GM18858 (cell line): ENCODE results near the gene C4BPA.
A peak's percentile ranks its signal among the peaks of the same experiment; 100 is the strongest.

Experiments
- ATAC-seq: cut with Tn5 transposase; IDR thresholded peaks from one replicate; pipeline ENCODE4 v1.9.1; 2021; ENCODE audit not compliant: unreplicated experiment

The C4BPA gene

GRCh38 chr1:207077012-207077411 lies 27.0 kb upstream of the C4BPA start:
- no peak for ATAC-seq

GRCh38 chr1:207077470-207078377 lies 26.3 kb upstream of the C4BPA start:
- no peak for ATAC-seq

DNA sequence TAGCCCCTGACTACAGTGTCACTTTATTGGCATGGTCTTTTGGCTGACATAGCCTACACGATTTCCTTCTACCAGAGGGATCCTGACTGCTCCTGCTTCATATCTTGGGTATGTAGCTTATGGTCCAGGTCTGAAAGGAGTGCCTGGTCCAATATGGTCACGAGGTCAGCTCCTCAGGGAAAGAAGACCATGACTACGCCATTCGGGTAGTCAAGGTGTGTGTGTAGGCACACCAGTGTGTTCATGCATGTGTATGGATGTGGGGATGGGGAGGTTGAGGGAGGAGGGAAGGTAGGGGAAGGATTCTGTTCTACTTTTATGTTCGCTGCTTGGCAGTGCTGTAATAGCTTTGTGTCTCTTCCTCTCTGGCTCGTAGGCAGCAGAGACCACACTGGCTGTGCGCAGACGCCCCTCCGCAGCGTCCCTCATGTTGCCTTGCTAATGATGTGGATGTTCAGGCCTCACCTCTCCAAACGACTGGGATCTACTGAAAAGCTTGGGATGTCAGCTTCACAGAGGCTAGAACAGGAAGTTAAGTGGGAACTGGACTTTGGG lies 25.4 kb upstream of the C4BPA start:
- ATAC-seq, result no peak

DNA sequence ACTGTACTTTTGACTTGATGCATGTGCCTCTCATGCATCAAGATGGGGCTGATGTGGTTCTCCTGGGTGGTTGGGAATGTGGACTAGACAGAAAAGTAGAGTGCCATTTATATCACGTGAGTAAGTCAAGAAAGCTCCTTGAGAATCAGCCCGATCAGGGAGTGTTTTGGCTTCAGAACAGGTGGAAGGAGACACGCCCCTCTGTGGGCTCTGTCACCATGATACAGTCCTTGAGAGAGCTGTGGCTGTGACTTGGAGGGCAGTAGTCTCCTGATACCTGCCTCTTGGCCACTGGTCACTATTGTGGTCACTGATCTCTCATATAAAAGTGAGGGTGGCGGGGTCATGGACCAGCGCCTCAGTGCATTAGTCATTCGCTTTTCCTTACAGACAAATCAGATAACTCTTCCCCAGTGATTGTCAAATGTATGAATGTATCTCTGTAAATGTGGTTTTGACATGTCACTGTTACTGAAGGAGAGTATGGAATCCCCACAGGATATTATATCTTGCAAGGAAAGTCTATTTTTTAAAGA lies 24.3 kb upstream of the C4BPA start:
- ATAC-seq, result no peak

DNA sequence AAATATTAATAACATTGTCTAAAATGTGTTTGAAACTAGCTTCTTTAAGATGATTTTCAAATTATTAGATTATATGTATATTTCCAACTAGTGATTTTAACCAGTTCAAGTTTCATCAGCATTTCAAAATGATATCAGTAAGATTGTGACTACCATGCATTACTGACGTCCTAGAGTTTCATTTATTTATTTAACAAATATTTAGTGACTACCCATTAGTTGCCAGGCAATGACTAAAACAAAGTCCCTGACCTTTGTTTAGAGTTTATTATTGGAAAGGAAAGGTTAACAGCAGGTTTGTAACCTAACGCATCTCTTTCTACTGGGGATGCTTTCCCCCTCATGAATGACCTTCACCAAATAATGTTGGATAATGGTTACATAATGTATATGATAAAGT lies 22.9 kb upstream of the C4BPA start:
- no peak for ATAC-seq

- no peak for ATAC-seq
Measured at GRCh38 chr1:207081806-207082205, 22.2 kb upstream of the C4BPA start.

DNA sequence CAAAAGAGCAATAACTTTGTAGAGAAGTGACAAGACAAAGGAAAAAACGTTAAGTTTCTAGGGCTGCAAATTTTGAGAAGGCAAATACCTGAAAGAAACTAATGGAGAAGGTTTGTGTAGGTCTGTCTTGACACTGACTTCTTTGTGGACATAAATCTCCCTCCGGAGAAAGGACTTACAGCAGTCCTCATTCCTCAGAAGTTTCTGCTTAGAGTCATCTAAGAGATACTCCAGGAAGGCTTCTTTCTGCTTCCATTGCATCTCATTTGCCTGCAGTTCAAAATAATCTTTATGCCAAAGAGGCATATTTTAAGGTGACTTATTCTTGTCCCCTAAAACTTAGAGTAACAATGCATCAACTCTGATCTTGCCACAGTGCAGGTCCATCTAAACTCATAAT lies 19.8 kb upstream of the C4BPA start:
- ATAC-seq, result no peak

DNA sequence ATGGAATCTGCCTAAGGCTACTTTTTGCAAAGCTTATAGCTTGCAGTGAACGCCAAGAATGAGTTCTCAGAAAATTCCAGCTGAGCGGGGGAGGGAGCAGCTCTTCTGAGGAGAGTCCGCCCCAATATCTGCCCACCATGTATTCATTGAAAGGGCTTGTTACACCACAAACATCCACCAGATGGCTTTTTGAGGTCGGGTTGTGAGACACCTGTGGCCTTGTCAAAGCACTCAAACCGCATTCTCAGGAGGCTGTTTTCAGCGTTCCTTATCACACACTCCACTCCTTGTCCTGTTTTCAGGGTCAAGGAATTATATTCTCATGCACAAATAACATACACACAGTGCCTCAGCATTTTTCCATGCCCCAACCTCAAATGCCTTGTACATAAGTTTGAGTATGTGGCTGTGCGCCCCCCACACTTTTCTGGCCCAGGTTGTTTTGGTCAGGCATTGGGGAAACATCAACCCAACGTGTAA lies 19.3 kb upstream of the C4BPA start:
- peak; percentile 53 for ATAC-seq

GRCh38 chr1:207085887-207086286 lies 18.1 kb upstream of the C4BPA start:
- ATAC-seq, result no peak

DNA sequence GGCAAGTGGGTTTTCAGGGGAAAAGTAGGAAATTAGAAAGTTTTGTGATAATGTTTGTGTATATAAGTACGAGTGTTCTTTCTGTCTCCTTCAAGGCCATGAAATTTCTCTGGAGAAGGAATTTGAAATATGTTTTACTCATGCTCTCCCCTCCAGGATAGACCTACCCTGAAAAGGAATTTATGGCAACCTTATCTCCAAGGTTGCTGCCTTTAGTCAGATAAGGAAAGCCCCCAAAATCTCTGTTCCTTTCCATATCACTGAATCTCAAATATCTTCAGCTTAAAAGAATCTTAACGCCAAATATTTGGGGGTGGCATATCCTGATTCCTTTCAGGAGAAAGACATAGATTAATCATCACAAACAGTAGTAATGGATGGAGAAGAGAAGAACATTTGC lies 15.9 kb upstream of the C4BPA start:
- ATAC-seq, result no peak

- ATAC-seq, result no peak
Measured at GRCh38 chr1:207088701-207089626, 15.1 kb upstream of the C4BPA start, which contains the start of gene C4BPB. TSS of gene C4BPB (plus strand) at chr1:207088860. CDS start at chr1:207089532, 672 bp downstream.

- ATAC-seq, result no peak
Measured at GRCh38 chr1:207089627-207090355, 14.2 kb upstream of the C4BPA start.

- no peak for ATAC-seq
Measured at GRCh38 chr1:207091200-207091908, 12.7 kb upstream of the C4BPA start.

- ATAC-seq, result no peak
Measured at GRCh38 chr1:207093944-207094343, 10.1 kb upstream of the C4BPA start.

DNA sequence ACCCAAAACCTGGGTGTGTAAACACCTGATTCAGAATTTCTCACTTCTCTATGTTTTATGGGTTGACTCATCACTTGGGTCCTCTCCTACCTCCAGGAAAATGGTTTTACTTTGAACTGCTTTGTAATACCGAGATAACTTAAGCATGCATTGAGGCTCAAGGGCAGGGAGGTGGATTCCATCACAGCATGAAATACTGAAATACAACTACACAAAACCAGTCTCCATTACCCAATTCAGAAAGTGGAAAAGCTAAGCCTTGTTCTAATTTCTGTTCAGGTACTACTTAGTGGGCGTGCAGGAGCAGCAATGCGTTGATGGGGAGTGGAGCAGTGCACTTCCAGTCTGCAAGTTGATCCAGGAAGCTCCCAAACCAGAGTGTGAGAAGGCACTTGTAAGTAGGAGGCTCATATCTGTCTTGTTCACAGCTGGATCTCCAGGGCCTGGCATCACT lies 6.1 kb upstream of the C4BPA start:
- ATAC-seq, result peak; percentile 88

GRCh38 chr1:207101720-207102119 lies 2.3 kb upstream of the C4BPA start:
- ATAC-seq, result no peak

DNA sequence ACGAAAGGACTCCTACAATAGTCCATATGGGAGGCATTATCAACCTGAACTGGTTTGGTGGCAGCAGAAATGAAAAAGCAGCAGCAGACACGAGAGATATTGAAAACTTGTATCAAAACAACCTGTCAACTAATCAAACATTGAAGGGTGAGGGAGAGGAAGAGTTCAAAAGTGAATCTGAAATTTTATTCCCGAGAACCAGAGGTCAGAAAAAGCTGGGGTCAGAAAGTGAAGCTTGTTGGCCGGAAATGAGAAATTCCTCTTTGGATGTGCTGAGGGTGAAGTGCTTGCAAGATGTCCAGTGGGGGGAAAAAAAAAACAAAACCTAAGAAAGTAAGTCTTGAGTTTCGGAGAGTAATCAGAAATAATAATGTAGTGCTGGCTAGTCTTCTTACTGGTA lies 1.9 kb upstream of the C4BPA start:
- ATAC-seq, result no peak

DNA sequence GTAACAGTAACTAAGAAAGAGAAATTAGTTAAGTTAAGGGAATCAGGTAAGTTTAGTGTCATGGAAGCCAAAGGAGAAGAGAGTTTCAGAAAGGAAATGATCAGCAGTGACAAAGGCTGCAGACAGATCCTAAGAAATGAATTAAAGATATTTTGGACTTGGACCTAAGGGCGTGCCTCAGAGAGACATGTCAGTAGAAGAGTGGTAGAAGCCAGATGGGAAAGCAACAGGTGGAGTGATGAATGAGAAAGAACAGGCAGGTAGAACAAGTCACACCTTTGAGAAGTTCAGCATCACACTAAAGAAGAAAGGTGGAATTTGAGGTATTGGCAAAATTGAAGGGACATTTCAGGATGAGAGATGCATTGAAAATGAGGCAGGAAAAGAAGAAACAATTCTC lies 1.4 kb upstream of the C4BPA start:
- no peak for ATAC-seq

DNA sequence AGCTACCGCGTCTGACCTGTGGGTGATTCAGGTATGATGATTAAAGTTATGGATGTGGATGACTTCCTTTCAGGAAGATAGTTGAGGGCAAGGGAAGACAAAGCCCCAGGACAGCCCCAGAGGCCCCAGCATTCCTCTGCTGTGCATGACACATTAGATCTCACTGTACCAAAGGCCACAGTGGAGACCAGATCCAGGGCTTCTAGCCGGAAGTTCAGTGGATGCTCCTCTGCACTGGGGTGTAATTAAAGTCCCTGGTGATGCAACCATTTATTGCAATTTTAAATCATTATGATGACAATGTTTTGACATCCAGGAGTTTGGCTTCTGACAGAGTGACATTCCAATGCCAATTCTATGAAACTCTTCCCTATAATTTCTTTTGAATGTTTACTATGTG lies 5.0 kb downstream of the C4BPA start:
- no peak for ATAC-seq
